DOHH2 (cell line): Measurements from ENCODE around the gene CLPTM1L.

ENCODE experiments used
- H3F3A ChIP-seq: fragments of 200-600 bp; sonication (generic), shearing (Covaris generic); 2 replicates; pipeline ENCODE4 v1.6.0; 2016; ENCODE audit warnings: antibody characterized with exemption, mild to moderate bottlenecking; ENCODE audit not compliant: control insufficient read depth, insufficient read depth
- H3K27ac ChIP-seq: fragments of 200-600 bp; sonication (generic); 2 replicates; pipeline ENCODE4 v1.5.1; 2014; ENCODE audit warnings: low read depth, mild to moderate bottlenecking, low read length, moderate library complexity
- H3K27me3 ChIP-seq: fragments of 200-600 bp; sonication (generic); 2 replicates; pipeline ENCODE4 v1.6.1; 2014; ENCODE audit warnings: mild to moderate bottlenecking, low read length, mixed read lengths; ENCODE audit not compliant: control insufficient read depth
- H3K36me3 ChIP-seq: fragments of 200-600 bp; sonication (generic); 2 replicates; pipeline ENCODE4 v1.6.1; 2014; ENCODE audit warnings: mild to moderate bottlenecking, low read length, moderate library complexity, mixed read lengths; ENCODE audit not compliant: control insufficient read depth
- H3K4me1 ChIP-seq: fragments of 200-600 bp; sonication (generic); 2 replicates; pipeline ENCODE4 v1.6.1; 2014; ENCODE audit warnings: mild to moderate bottlenecking, low read length, mixed read lengths; ENCODE audit not compliant: control insufficient read depth
- H3K4me2 ChIP-seq: fragments of 200-600 bp; sonication (generic); 2 replicates; pipeline ENCODE4 v1.6.0; 2014; ENCODE audit warnings: mild to moderate bottlenecking, low read length, moderate library complexity
- H3K4me3 ChIP-seq: fragments of 200-600 bp; sonication (generic); 2 replicates; pipeline ENCODE4 v1.5.1; 2014; ENCODE audit warnings: mild to moderate bottlenecking, low read length, mixed read lengths
- H3K79me2 ChIP-seq: fragments of 200-600 bp; sonication (generic); 2 replicates; pipeline ENCODE4 v1.6.1; 2014; ENCODE audit warnings: mild to moderate bottlenecking, low read length, mixed read lengths; ENCODE audit not compliant: control insufficient read depth
- H3K9me2 ChIP-seq: fragments of 200-600 bp; sonication (generic); replicated peaks from 2 replicates; pipeline ENCODE4 v1.6.1; 2014; ENCODE audit warnings: mild to moderate bottlenecking, low read length, mixed read lengths; ENCODE audit not compliant: control insufficient read depth
- H3K9me3 ChIP-seq: fragments of 200-600 bp; sonication (generic); 2 replicates; pipeline ENCODE4 v1.6.1; 2014; ENCODE audit warnings: antibody characterized with exemption, low read length, mixed read lengths; ENCODE audit not compliant: control insufficient read depth, insufficient read depth
- H4K20me1 ChIP-seq: fragments of 200-600 bp; sonication (generic); 2 replicates; pipeline ENCODE4 v1.6.0; 2014; ENCODE audit warnings: low read depth, mild to moderate bottlenecking, antibody characterized with exemption, low read length, moderate library complexity; ENCODE audit not compliant: control insufficient read depth, insufficient read depth
- CTCF ChIP-seq: fragments of 200-600 bp; sonication (generic); IDR thresholded peaks from one replicate; pipeline ENCODE4 v1.5.1; 2014; ENCODE audit warnings: antibody characterized with exemption, mild to moderate bottlenecking, low read depth, low read length; ENCODE audit not compliant: poor library complexity, severe bottlenecking
- EZH2phosphoT487 ChIP-seq: fragments of 200-600 bp; sonication (generic); IDR thresholded peaks from 2 replicates; pipeline ENCODE4 v1.6.1; 2017; ENCODE audit warnings: borderline replicate concordance, mild to moderate bottlenecking, antibody characterized with exemption, low read length, moderate library complexity, mixed read lengths

Gene CLPTM1L

DNA sequence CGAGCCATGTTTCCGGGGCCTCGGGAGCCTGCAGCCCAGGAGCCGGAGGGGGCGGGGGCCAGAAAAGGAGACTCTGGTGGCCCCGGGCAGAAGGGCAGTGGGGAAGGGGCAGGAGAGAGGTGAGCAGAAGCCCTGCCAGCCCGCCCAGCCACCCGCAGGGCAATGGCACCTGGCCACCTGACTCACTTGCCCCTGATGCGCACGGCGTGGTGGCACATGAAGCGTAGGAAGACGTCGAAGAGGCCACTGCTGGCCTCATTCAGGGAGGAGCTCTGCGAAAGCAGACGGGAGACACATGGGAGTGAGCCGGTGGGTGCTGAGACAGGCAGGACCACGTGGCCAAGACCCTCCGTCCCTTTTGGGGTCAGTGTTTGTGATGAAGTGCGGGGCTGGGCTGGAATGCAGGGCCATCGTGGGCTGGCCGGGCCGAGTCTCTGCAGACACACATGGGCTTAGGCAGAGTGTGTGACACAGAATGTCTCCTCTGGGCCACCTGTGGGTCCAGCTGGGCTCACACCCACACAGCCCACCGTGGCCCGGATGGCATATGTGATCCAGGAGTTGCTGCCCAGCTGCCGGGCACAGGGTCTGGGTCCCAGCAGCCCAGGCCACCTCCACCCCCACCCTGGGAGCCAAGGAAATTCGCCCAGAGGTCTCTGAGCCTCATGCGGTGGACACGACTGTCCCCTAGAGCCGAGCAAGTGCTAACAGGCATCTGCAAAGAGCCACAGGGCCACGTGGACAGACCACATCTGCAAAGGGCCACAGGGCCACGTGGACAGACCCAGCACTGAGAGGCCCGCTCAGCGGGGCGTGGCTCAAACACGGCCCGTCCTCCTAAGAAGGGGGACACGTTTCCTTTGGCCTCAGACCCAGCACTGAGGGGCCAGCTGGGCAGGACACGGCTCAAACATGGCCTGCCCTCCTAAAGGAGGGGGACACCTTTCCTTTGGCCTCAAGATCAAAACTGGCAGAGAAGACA is 73.7 kb downstream of the CLPTM1L start:
- Histone ChIP-seq H3K27me3 (no peaks in the 10 kb centered on the region), H3K4me3 (no peak overlapping the region), H4K20me1 (0 out of 2 replicates have a peak, but pooled peaks cover 3% of the 10 kb centered on the region), H3K4me2 (no peak overlapping the region), H3K9me3 (no peaks in the 10 kb centered on the region), H3K9me2 (no peaks in the 10 kb centered on the region), H3K4me1 (no peaks in the 10 kb centered on the region), H3K79me2 (peaks cover 25% of the 10 kb centered on the region), H3F3A (no peaks in the 10 kb centered on the region), H3K36me3 (peaks cover 62% of the 10 kb centered on the region), H3K27ac (no peak overlapping the region)
- TF ChIP-seq CTCF (no peak), EZH2phosphoT487 (no peak)

- H3K79me2 ChIP-seq, result peaks cover 19% of the 10 kb centered on the region
- 0 out of 2 replicates have a peak, but pooled peaks cover 3% of the 10 kb centered on the region for H4K20me1 ChIP-seq
- no peaks in the 10 kb centered on the region for H3K9me3 ChIP-seq
- no peaks in the 10 kb centered on the region for H3F3A ChIP-seq
- no peak overlapping the region for H3K4me2 ChIP-seq
- peaks cover 69% of the 10 kb centered on the region for H3K36me3 ChIP-seq
- no peaks in the 10 kb centered on the region for H3K4me1 ChIP-seq
- no peaks in the 10 kb centered on the region for H3K27me3 ChIP-seq
- no peak overlapping the region for H3K4me3 ChIP-seq
- H3K9me2 ChIP-seq, result no peaks in the 10 kb centered on the region
- H3K27ac ChIP-seq, result no peak overlapping the region
- no peak for TF ChIP-seq CTCF
- no peak for TF ChIP-seq EZH2phosphoT487
Observed at GRCh38 chr5:1270426-1270825, 74.5 kb downstream of the CLPTM1L start.

DNA sequence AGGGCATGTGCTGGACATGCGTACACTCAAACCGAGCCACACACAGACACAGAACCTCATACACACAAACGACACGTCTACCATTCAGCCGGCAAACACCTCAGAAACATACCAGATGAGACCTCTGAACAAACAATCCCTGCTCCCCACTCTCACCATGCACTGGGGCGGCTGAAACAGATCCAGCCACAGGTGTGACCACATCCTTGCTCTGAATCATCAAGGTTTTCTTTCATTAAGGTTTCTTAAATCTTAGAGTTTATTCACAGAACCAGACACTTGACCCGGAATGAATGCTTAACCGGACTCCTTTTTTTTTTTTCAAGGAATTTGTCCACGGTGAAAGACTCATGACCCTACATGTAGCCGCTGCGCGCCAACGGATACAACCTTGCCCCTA is 76.2 kb downstream of the CLPTM1L start:
- Histone ChIP-seq H3K9me2 (no peaks in the 10 kb centered on the region), H4K20me1 (no peaks in the 10 kb centered on the region), H3K27ac (no peak overlapping the region), H3K27me3 (no peaks in the 10 kb centered on the region), H3K36me3 (peaks cover 69% of the 10 kb centered on the region), H3K4me1 (no peaks in the 10 kb centered on the region), H3F3A (no peaks in the 10 kb centered on the region), H3K4me3 (no peak overlapping the region), H3K4me2 (no peak overlapping the region), H3K9me3 (no peaks in the 10 kb centered on the region), H3K79me2 (peaks cover 1% of the 10 kb centered on the region)
- TF ChIP-seq EZH2phosphoT487 (no peak), CTCF (no peak)
